GM21381 (cell line): ENCODE measurements around the gene BSDC1.
"Not testable (repeated sequence)": the region's sequence is repeated elsewhere in the genome, so short reads cannot be mapped to it uniquely, and the experiment has no call there.

Experiments
- ATAC-seq: cut with Tn5 transposase; IDR thresholded peaks from one replicate; pipeline ENCODE4 v1.9.1; 2021; ENCODE audit warnings: mild to moderate bottlenecking, moderate library complexity; ENCODE audit not compliant: unreplicated experiment

BSDC1 gene

DNA sequence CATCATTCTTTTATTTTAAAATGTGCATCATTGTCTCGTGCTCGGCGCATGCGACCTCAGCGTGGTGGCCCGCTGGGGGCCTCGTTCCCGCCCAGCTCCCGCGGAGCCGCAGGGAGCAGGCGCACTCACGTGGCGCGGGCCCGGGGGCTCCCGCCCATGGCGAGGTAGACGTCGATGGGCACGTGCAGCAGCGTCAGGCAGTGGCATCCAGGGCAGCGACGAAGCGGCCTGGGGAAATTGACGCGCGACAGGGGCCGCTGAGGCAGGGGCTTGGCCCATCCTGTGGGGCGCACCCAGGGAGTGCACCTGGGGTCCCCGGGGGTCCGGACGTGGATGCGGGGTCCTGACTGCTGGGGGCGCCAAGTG is 33.0 kb downstream of the BSDC1 start:
- no peak for ATAC-seq

DNA sequence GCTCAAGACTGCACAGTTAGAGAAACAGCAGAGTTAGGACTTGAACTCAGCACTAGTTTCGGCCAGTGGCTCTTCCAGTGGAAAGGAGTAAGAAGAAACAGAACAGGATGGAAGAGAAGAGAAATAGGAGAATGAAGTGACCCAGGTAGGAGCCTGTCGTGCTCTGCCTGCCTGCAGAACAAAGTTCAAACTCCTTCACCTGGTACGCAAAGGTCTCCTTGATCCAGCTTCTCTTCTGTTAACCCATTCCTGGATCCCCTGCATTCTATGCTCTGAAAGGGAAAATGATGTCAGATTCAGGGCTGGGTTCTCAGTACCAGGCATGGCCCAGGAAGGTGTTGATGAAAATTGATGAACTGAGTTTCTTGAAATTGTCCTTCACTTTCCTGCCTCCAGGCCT is 35.8 kb downstream of the BSDC1 start:
- no peak for ATAC-seq

DNA sequence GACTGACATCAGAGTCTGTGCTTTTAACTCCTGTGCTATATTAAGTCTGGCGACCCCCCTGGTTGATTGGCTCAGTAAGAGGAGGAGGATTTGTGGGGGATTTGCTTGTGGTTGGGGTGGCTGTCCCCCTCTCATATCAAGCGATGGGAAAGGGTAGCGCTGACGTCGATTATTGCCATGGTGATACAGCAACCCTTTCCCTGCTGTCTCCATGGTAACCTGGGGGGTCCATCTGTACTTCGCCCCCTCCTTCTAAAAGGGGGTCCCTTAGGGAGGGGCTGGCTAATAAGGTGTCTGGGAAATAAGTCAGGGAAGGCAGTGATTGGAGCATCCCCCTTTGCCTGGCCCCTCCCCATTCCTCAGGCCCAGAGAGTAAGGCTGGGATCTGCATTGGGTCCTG is 36.6 kb downstream of the BSDC1 start:
- no peak for ATAC-seq

GRCh38 chr1:32356478-32356877 is 37.8 kb downstream of the BSDC1 start:
- no peak for ATAC-seq

DNA sequence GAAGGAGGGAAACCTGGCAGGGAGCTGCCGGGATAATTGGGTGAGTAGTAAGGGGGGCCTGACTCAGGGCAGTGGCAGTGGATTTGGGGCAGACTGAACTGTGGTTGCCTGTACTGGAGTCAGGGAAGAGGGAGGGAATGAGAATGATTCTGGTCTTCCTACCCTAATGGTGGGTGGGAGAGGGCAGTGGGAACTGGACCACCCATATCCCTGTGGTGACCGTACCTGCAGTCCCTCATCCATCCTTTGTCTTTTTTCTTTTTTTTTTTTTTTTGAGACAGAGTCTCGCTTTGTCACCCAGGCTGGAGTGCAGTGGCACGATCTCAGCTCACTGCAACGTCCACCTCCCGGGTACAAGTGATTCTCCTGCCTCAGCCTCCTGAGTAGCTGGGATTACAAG is 38.5 kb downstream of the BSDC1 start:
- not testable (repeated sequence) for ATAC-seq

GRCh38 chr1:32353886-32354570 is 40.2 kb downstream of the BSDC1 start:
- ATAC-seq: no peak

DNA sequence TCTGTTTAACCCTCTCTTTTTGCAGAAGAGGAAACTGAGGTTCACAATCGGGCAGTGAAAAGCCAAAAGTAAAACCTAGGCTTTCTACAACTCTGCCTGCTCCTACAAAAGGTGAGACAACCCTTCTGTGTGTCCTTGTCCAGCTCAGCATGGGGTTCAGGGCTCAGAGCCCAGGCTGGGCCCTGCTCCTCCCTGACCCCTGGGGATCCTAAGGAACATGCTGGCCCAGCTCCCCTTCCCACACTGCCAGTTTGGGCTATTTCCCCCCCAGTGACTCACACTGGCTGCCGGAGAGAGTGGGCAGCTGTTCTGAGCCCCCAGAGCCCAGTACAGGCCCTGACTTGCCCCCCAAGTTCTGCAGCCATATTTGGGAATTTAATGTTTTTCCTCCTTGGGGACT is 40.8 kb downstream of the BSDC1 start:
- no peak for ATAC-seq

- ATAC-seq: no peak
These were observed 41.3 kb downstream of the BSDC1 start for GRCh38 chr1:32352831-32353383.

GRCh38 chr1:32352239-32352745 is 41.9 kb downstream of the BSDC1 start:
- no peak for ATAC-seq

- ATAC-seq: peak; percentile 95
These were observed 42.6 kb downstream of the BSDC1 start for GRCh38 chr1:32351399-32352238.

DNA sequence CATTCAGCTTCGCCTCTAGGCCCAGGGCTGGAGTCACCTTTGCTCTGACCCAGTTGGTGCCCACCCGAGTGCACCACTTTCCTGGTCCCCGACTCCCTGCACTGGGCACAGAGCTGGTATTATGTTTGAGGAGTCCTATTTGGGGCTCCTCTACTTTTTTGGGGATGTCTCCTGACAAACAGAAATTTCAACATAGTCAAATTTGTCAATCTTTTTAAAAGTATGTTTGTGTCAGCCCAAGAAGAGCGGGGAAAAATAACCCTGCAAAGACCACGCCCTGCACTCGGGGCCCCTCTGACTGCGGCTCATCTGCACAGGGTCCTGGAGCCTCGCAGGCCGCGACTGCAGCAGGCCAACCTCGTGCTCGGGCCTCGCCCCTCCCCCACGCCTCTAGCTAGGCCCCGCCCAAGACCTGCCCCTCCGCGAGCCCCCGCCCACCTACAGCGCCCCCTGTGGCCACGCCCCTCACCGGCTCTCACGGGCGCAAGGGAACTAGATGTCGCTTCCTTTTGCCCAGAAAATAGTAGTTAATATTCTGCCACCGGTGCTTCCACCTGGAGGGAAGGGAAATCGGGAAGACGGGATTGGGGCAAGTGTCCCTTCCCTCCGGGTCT is 43.3 kb downstream of the BSDC1 start:
- peak; percentile 29 for ATAC-seq

DNA sequence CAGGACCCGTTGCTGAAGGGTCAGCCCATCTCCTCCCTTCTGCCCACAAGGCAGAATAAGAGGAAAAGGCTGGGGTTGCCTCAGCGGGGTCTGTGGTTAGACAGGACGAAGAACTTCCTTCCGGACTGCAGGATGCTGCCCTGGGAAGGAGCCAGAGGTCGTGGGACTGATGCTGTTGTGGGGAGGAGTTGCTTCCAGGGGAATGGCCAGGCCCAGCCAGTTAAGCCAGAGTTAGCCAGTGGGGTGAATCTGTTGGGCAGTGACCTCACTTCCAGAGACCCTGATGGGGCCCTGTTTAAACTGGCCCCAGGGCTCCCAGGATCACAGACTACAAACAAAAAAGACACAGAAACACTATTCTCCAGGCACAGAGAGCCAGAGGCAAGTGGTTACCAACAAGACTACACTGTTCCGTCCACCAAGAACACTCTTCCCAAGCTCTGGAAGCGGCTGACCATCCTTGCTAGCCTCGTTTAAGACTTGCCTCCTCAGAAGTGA is 45.0 kb downstream of the BSDC1 start:
- ATAC-seq: no peak

DNA sequence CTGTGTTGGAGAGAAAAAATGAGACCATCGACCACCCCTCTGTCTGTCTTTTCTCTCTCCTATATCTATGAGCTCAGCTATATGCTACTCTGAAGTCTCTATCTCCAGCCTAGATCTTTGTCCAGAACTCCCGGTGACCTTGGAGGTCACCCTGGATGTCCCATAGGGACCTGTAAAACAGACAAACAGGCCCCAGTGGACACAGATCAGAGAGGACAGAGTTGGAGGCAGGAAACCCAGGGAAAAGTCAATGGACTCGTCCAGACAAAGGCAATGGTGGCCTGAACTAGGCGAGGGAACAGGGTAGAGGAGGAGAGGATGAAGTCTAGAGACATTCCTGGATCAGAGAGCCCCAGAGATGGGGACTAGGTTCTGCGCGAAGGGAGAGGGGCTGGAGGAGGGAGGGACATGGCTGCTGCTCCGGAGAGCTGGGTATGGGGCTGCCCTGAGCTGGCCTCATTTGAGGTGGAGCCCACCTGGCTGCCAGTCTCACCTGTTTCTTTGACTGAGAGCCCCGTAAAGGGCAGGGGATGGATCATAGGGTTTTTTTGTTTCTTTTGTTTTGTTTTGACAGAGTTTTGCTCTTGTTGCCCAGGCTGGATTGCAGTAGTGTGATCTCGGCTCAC is 47.6 kb downstream of the BSDC1 start:
- ATAC-seq: no peak

GRCh38 chr1:32345289-32345827 is 48.9 kb downstream of the BSDC1 start:
- ATAC-seq: no peak

DNA sequence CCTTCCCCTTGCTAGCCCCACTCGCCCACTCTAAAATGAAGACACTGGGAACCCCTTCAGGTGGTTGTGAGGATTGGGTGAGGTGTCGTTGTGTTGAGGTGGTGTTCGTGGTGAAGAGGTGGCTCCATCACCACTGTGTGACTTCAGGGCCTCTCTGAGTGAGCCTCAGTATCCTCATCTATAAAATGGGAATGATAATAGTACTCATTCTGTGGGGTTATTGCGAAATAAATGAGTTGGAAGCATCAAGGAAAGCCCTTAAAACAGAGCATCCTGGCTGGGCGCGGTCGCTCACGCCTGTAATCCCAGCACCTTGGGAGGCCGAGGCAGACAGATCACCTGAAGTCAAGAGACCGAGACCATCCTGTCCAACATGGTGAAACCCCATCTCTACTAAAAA is 51.5 kb downstream of the BSDC1 start:
- ATAC-seq: no peak

DNA sequence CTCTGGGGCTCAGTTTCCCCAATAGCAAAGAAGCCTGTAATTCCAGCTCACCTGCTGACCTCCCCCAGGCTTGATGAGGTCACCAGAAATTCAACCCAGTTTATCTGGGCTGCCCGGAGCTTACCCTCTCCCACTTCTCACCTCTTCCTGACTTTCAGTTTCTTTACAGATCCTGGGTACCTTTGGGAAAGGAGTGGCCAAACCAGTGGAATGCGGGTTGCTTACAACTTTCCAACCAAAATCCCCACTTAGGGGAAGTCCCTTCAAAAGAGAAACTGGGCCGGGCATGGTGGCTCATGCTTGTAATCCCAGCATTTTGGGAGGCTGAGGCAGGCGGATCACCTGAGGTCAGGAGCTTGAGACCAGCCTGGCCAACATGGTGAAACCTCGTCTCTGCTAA is 52.3 kb downstream of the BSDC1 start:
- no peak for ATAC-seq

DNA sequence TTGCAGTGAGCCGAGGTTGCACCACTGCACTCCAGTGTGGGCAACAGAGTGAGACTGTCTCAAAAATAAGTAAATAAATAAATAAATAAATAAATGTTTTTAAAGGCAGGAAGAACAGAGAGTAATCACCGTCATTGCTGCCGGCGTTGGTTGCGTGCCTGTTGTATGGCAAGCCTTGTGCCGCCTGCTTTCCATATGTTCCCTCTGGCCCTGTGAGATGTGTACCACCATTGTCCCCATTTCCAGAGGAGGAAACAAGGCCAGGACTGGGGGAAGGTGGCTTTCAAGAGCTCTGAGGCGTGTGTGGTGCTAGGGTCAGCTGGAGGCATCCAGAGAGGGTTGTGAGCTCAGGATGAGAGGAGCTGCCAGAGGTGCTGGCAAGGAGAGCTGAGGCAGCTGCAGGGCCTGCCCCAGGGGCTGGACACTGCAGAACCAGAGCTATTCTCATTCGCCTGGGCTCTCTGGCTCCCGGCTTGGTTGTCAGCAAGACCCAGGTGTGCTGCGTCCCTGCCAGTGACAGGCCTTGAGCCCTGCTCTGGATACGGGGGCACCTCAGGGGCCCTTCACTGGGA is 53.0 kb downstream of the BSDC1 start:
- ATAC-seq: no peak

DNA sequence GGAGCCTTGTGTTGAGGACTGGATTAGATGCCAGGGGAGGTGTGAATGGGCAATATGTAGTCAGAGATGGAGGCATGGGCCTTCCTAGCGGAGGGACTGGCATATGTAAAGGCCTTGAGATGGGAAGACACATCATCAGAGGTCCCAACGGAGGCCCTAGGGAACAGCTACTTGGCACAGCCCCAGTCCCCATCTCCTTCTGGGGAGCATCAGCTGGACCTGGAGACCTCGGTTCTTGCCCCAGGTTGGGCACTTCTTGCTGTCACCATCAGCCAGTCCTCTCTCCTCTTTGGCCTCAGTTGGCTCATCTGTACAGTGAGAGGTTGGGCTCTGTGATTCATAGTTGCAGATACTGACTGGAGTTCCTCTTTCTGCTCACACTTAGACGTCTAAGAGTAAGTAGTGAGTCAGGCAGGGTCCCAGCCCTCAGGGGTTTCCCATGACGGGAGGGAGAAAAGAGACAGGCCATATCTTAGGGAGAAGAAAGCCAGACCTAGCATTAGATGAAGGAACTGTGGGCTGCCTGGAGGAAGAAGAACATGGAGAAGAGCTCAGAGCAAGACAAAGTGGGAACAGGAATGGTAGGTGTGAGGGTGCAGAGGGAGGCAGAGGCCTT is 54.8 kb downstream of the BSDC1 start:
- ATAC-seq: no peak

- ATAC-seq: no peak
These were observed 55.5 kb downstream of the BSDC1 start for GRCh38 chr1:32338637-32339145.
